ENCODE results near the gene TEX264.

DNA sequence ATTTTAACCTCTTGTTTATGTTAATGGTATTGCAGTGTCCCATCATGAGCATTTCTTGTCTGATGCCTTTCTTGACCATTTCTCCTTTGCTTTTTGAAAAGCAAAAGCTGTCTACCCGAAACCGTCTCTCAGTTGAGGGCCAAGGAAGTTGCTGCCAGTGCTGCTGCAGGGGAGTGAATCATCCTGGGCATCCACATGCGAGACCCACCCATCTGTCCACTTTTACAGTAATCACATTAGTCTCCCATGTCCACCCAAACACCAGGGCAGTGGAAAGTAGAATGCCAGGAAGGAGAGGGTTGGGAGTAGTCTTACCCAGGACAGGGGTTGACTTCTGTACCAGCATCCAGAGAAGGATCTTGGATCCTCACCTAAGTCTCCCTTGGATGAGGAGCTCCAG, 48.6 kb upstream of the TEX264 start:
- TF ChIP-seq, protein P1, sequence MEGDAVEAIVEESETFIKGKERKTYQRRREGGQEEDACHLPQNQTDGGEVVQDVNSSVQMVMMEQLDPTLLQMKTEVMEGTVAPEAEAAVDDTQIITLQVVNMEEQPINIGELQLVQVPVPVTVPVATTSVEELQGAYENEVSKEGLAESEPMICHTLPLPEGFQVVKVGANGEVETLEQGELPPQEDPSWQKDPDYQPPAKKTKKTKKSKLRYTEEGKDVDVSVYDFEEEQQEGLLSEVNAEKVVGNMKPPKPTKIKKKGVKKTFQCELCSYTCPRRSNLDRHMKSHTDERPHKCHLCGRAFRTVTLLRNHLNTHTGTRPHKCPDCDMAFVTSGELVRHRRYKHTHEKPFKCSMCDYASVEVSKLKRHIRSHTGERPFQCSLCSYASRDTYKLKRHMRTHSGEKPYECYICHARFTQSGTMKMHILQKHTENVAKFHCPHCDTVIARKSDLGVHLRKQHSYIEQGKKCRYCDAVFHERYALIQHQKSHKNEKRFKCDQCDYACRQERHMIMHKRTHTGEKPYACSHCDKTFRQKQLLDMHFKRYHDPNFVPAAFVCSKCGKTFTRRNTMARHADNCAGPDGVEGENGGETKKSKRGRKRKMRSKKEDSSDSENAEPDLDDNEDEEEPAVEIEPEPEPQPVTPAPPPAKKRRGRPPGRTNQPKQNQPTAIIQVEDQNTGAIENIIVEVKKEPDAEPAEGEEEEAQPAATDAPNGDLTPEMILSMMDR (IDR thresholded peaks at IDR 0.05): no peak
- no peak for TF ChIP-seq POLR2A (IDR thresholded peaks at IDR 0.05)
